ENCODE data around the gene VANGL1.
"Not testable (repeated sequence)": the region's sequence is repeated elsewhere in the genome, so short reads cannot be mapped to it uniquely, and the experiment has no call there.

VANGL1 gene

GRCh38 chr1:115641762-115642167 is at the start of gene VANGL1:
VANGL1 (plus strand) TSS chr1:115641970; CDS start chr1:115651414, 9,444 bp downstream.
- DNase-seq = peak; percentile 46

GRCh38 chr1:115592264-115592663 is 49.5 kb upstream of the VANGL1 start:
- no peak for DNase-seq

- DNase-seq = no peak
Observed at GRCh38 chr1:115593365-115594259, 48.2 kb upstream of the VANGL1 start.

- no peak for DNase-seq
Observed at GRCh38 chr1:115594600-115594999, 47.2 kb upstream of the VANGL1 start.

GRCh38 chr1:115595279-115596079 is 46.3 kb upstream of the VANGL1 start:
- DNase-seq = peak; percentile 58

- DNase-seq = no peak
Observed at GRCh38 chr1:115596080-115596780, 45.5 kb upstream of the VANGL1 start.

GRCh38 chr1:115604508-115604907 is 37.3 kb upstream of the VANGL1 start:
- no peak for DNase-seq

GRCh38 chr1:115606305-115606704 is 35.5 kb upstream of the VANGL1 start:
- DNase-seq = no peak

GRCh38 chr1:115609021-115609420 is 32.7 kb upstream of the VANGL1 start:
- no peak for DNase-seq

- DNase-seq = no peak
Observed at GRCh38 chr1:115613767-115614166, 28.0 kb upstream of the VANGL1 start.

GRCh38 chr1:115620453-115620852 is 21.3 kb upstream of the VANGL1 start:
- no peak for DNase-seq

- DNase-seq = no peak
Observed at GRCh38 chr1:115620950-115621349, 20.8 kb upstream of the VANGL1 start.

- no peak for DNase-seq
Observed at GRCh38 chr1:115624859-115625258, 16.9 kb upstream of the VANGL1 start.

- no peak for DNase-seq
Observed at GRCh38 chr1:115630342-115630741, 11.4 kb upstream of the VANGL1 start.

GRCh38 chr1:115632251-115633026 is 9.3 kb upstream of the VANGL1 start:
- DNase-seq = no peak

- not testable (repeated sequence) for DNase-seq
Observed at GRCh38 chr1:115633606-115634005, 8.2 kb upstream of the VANGL1 start.

GRCh38 chr1:115637247-115637646 is 4.5 kb upstream of the VANGL1 start:
- not testable (repeated sequence) for DNase-seq

- DNase-seq = no peak
Observed at GRCh38 chr1:115640384-115640783, 1.4 kb upstream of the VANGL1 start.

GRCh38 chr1:115642168-115643072 is 650 bp downstream of the VANGL1 start:
- DNase-seq = peak; percentile 10

- DNase-seq = no peak
Observed at GRCh38 chr1:115643225-115643624, 1.5 kb downstream of the VANGL1 start.

GRCh38 chr1:115643666-115644065 is 1.9 kb downstream of the VANGL1 start:
- DNase-seq = no peak

Data from inflammatory macrophage treated with lipopolysaccharide for 4 hours (primary cell).